WERI-Rb-1 (cell line): ENCODE measurements around the gene CLMP.

Experiments used
- DNase-seq: peaks from one replicate; pipeline ENCODE4 v3.0.0-alpha.2; 2020
- H3K27ac ChIP-seq: fragments of 250-450 bp; sonication (Bioruptor Pico); 2 replicates; pipeline ENCODE4 v1.5.1; 2020; ENCODE audit warnings: mild to moderate bottlenecking, moderate library complexity
- H3K27me3 ChIP-seq: fragments of 250-450 bp; sonication (Bioruptor Pico); 2 replicates; pipeline ENCODE4 v1.5.1; 2021; ENCODE audit warnings: mild to moderate bottlenecking, low read depth, moderate library complexity; ENCODE audit not compliant: insufficient read depth, severe bottlenecking
- H3K36me3 ChIP-seq: fragments of 250-450 bp; sonication (Bioruptor Pico); 2 replicates; pipeline ENCODE4 v1.5.1; 2020; ENCODE audit warnings: mild to moderate bottlenecking, moderate library complexity
- H3K4me3 ChIP-seq: 2 replicates; pipeline ENCODE4 v1.5.1; 2011; ENCODE audit warnings: low read depth, mild to moderate bottlenecking, control low read depth, low read length
- H3K9me3 ChIP-seq: fragments of 250-450 bp; sonication (Bioruptor Pico); 2 replicates; pipeline ENCODE4 v1.5.1; 2021; ENCODE audit warnings: mild to moderate bottlenecking, moderate library complexity; ENCODE audit not compliant: severe bottlenecking
- TF ChIP-seq, protein P1 (sequence below): IDR thresholded peaks from 2 replicates; pipeline ENCODE4 v1.5.1; 2011; ENCODE audit warnings: low read depth, mild to moderate bottlenecking, control low read depth, inconsistent platforms, low read length

CLMP gene

DNA sequence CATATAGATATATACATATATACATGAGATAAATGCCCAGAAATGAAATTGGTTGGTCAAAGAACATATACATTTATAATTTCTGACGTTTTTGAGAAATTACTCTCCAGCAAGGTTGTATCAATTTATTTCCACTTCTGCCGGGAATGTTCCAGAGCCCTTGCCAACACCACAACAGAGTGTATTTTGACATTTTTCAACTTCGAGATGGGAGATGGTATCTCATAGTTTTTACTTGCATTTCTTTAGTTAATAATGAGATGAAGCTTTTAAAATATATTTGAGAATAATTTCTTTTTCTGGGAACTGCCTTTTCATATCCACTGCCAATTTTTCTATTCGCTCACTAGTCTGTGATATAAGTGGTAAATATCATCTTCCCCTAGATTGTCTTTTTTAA is 19.3 kb upstream of the CLMP start:
- H3K27me3 ChIP-seq, result no peaks in the 10 kb centered on the region
- DNase-seq, result no peak
- H3K36me3 ChIP-seq, result no peaks in the 10 kb centered on the region
- H3K4me3 ChIP-seq, result no peak overlapping the region
- no peaks in the 10 kb centered on the region for H3K9me3 ChIP-seq
- no peak overlapping the region for H3K27ac ChIP-seq
- TF ChIP-seq, protein P1, sequence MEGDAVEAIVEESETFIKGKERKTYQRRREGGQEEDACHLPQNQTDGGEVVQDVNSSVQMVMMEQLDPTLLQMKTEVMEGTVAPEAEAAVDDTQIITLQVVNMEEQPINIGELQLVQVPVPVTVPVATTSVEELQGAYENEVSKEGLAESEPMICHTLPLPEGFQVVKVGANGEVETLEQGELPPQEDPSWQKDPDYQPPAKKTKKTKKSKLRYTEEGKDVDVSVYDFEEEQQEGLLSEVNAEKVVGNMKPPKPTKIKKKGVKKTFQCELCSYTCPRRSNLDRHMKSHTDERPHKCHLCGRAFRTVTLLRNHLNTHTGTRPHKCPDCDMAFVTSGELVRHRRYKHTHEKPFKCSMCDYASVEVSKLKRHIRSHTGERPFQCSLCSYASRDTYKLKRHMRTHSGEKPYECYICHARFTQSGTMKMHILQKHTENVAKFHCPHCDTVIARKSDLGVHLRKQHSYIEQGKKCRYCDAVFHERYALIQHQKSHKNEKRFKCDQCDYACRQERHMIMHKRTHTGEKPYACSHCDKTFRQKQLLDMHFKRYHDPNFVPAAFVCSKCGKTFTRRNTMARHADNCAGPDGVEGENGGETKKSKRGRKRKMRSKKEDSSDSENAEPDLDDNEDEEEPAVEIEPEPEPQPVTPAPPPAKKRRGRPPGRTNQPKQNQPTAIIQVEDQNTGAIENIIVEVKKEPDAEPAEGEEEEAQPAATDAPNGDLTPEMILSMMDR, result no peak

DNA sequence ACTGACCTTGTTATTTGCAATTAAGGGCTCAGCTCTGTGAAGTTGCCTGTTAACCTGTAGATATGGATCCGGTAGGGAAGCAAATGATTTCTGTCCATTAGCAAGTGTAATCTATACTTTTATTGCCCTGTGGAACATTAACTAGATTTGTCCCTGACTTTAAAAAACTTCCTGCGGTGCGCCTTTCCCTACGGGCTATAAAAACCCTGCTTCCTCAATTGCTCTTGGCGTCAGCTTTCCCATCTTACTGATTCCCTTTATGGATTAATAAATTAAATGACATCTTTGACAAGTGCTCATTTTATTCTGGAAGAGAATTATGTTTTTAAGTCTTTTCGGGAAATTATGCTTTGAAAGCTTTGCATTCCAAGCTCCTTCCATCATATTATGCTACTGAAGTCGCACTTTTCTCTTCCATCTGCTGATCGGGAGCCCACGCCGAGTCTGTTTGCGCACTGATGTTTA is 18.3 kb upstream of the CLMP start:
- H3K4me3 ChIP-seq, result no peak overlapping the region
- H3K27ac ChIP-seq, result no peak overlapping the region

DNA sequence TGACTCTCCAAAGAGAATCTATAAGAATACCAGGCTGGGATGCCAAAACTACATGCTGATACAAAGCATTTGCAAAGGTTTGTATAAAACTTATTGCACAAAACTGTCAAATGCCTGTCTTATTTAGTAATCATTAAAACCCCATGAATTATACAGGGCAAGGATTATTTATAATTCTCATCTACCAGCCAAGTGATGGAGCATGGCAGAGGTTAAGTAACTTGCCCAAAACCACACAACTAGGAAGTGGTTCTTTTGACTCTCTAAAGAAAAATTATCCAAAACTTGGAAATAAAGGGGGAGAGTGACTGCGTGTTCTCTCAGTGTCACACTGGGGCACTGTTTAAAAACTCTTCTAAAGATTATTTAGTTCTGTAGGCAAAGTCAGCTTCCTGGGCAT is 17.4 kb upstream of the CLMP start:
- no peaks in the 10 kb centered on the region for H3K27me3 ChIP-seq
- H3K9me3 ChIP-seq, result no peaks in the 10 kb centered on the region
- H3K4me3 ChIP-seq, result no peak overlapping the region
- H3K27ac ChIP-seq, result no peak overlapping the region
- H3K36me3 ChIP-seq, result no peaks in the 10 kb centered on the region
- no peak for DNase-seq
- TF ChIP-seq, protein P1, result no peak

More for the DNA sequence above, 18.3 kb upstream of the CLMP start:
- H3K9me3 ChIP-seq, result no peaks in the 10 kb centered on the region
- no peaks in the 10 kb centered on the region for H3K27me3 ChIP-seq
- no peaks in the 10 kb centered on the region for H3K36me3 ChIP-seq
- DNase-seq, result no peak
- TF ChIP-seq, protein P1, result no peak

DNA sequence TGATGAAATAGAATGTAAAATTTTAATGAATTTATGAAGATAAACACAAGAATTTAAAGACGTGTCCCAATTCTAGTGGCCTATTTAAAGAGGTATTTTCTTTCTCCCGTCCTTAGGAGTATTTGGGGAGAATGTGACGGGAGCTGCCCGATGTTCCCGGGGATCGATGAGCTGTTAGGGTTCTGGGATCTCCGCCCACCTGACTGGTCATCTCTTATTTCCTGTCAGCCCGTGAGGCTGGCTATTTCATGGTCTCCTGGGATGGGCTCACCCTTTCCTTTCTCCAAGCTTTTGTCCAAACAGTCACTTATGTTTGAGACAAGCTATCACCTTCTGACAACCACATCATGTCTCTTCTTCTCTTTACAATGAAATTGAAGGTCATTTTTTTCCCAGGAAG is 16.9 kb upstream of the CLMP start:
- H3K36me3 ChIP-seq, result no peaks in the 10 kb centered on the region
- TF ChIP-seq, protein P1, result no peak

DNA sequence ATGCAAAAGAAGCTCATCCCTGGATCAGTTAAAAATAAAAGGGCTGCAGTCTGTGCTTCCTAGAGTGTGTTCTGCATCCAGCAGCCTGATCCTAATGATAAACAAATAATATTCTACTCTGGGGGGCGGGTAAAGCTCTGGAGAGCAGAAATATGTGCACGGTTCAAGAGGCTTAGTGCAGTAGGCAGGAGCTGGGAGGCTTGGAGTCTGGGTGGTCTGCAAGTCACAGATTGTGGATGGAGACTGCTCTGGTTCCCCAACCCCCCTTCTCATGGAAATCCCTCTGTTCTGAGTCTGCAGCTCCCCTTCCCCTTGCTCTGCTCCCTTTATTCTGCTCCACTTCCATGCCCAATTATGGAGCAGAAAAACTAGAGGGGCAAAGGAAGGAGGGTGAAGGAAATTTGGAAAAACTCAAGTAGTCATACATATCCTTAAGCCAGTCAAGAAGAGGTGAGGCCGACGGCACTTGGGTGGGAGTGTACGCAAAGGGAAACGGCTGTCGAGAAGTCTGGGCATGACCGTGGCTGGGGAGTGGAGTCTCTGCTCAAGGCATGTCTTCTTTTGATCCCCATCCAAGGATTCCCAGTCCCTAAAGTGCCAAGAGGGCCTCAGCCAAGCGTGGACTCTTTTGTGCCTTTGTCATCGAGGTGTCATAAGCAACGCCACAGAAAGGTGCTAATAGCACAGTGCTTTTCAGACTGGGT is 16.3 kb upstream of the CLMP start:
- DNase-seq, result no peak
- no peaks in the 10 kb centered on the region for H3K9me3 ChIP-seq
- no peak overlapping the region for H3K27ac ChIP-seq
- H3K27me3 ChIP-seq, result no peaks in the 10 kb centered on the region
- H3K36me3 ChIP-seq, result no peaks in the 10 kb centered on the region
- no peak overlapping the region for H3K4me3 ChIP-seq
- TF ChIP-seq, protein P1, result no peak

More for the DNA sequence above, 16.9 kb upstream of the CLMP start:
- Histone ChIP-seq H3K27ac (no peak overlapping the region), H3K27me3 (no peaks in the 10 kb centered on the region), H3K9me3 (no peaks in the 10 kb centered on the region), H3K4me3 (no peak overlapping the region)
- no peak for DNase-seq

DNA sequence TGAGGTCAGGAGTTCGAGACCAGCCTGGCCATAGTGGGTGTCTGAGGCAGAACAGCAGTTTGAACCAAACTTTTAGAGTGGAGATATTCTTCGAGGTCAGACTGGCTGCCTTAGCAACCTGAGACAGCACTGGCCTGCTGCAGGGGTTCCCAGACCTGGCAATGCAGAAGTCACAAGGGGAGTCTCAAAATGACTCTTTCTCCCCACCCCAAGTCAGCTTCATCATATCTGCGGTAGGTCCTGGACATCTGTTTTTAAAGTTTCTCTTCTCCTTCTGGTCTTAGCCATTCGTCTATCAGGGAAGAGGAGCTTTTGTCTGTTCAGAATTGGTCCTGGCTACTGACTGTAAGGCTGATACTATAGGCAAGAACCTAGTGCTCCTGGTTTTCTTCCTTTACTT is 14.5 kb upstream of the CLMP start:
- H3K9me3 ChIP-seq, result no peaks in the 10 kb centered on the region
- TF ChIP-seq, protein P1, result no peak
- no peaks in the 10 kb centered on the region for H3K36me3 ChIP-seq
- DNase-seq, result no peak
- H3K27ac ChIP-seq, result no peak overlapping the region
- no peak overlapping the region for H3K4me3 ChIP-seq
- H3K27me3 ChIP-seq, result no peaks in the 10 kb centered on the region
